ENCODE results near the gene CTIF.

CTIF gene

GRCh38 chr18:48762022-48762421 is 223.2 kb downstream of the CTIF start:
- DNase-seq = no peak

- DNase-seq = no peak
Observed at GRCh38 chr18:48762836-48763718, 224.2 kb downstream of the CTIF start.

- DNase-seq = no peak
Observed at GRCh38 chr18:48763719-48764100, 224.9 kb downstream of the CTIF start.

- no peak for DNase-seq
Observed at GRCh38 chr18:48765053-48765452, 226.2 kb downstream of the CTIF start.

GRCh38 chr18:48766026-48766425 is 227.2 kb downstream of the CTIF start:
- no peak for DNase-seq

- DNase-seq = no peak
Observed at GRCh38 chr18:48766487-48766886, 227.7 kb downstream of the CTIF start.

- DNase-seq = no peak
Observed at GRCh38 chr18:48767090-48767690, 228.4 kb downstream of the CTIF start.

- no peak for DNase-seq
Observed at GRCh38 chr18:48769006-48769636, 230.3 kb downstream of the CTIF start.

- DNase-seq = no peak
Observed at GRCh38 chr18:48770243-48770642, 231.4 kb downstream of the CTIF start.

- DNase-seq = no peak
Observed at GRCh38 chr18:48771641-48772375, 233.0 kb downstream of the CTIF start.

GRCh38 chr18:48772457-48772856 is 233.6 kb downstream of the CTIF start:
- no peak for DNase-seq

GRCh38 chr18:48773821-48774220 is 235.0 kb downstream of the CTIF start:
- no peak for DNase-seq

- no peak for DNase-seq
Observed at GRCh38 chr18:48774941-48775340, 236.1 kb downstream of the CTIF start.

- no peak for DNase-seq
Observed at GRCh38 chr18:48775372-48776155, 236.7 kb downstream of the CTIF start.

GRCh38 chr18:48776156-48776555 is 237.3 kb downstream of the CTIF start:
- DNase-seq = no peak

GRCh38 chr18:48776641-48777025 is 237.8 kb downstream of the CTIF start:
- DNase-seq = no peak

- DNase-seq = no peak
Observed at GRCh38 chr18:48777026-48777743, 238.4 kb downstream of the CTIF start.

GRCh38 chr18:48777744-48778116 is 238.9 kb downstream of the CTIF start:
- DNase-seq = no peak

- no peak for DNase-seq
Observed at GRCh38 chr18:48778344-48779011, 239.6 kb downstream of the CTIF start.

- no peak for DNase-seq
Observed at GRCh38 chr18:48779462-48779861, 240.6 kb downstream of the CTIF start.

- DNase-seq = no peak
Observed at GRCh38 chr18:48780201-48780912, 241.5 kb downstream of the CTIF start.

Data from cortex of kidney (tissue), 1 donor.